ELR (cell line): ENCODE measurements around the gene CLCC1.

Experiments
- DNase-seq: peaks from one replicate; pipeline ENCODE4 v3.0.0-alpha.2; 2015; ENCODE audit warnings: low read depth

The CLCC1 gene

GRCh38 chr1:108916788-108917187 is 46.5 kb downstream of the CLCC1 start:
- no peak for DNase-seq
